K562 (cell line): ENCODE measurements around the gene PDE4A. TPM values are rescaled to one million over a fixed set of nuclear protein-coding genes. Genes with fewer than 3 reads are reported as not detected.

Experiments used
- CREB1 ChIP-seq, 2 experiments: sonication (generic) in 1 of 2; formaldehyde crosslinking in 1 of 2; IDR thresholded peaks; 2 replicates each; pipeline versions ENCODE4 v1.6.1 to v1.8.0; 2012 to 2022; ENCODE audit warnings: inconsistent platforms in 1 of 2, mild to moderate bottlenecking in 1 of 2, missing genetic modification reagents in 1 of 2, moderate library complexity in 1 of 2
- CREM ChIP-seq: IDR thresholded peaks from 2 replicates; pipeline ENCODE4 v1.6.1; 2014; ENCODE audit warnings: antibody characterized with exemption, low read depth
- CTCF ChIP-seq, 3 experiments: IDR thresholded peaks in 2 of 3; conservative IDR thresholded peaks in 1 of 3; 2 replicates each; pipeline ENCODE4 v1.5.1; 2011 to 2012; ENCODE audit warnings: low read length in 3 of 3, mild to moderate bottlenecking in 3 of 3, control low read depth in 2 of 3, improper control_type of control experiment in 1 of 3, inconsistent platforms in 1 of 3, low read depth in 1 of 3, mixed read lengths in 1 of 3, moderate library complexity in 1 of 3; ENCODE audit not compliant: insufficient read depth in 2 of 3
- JUN ChIP-seq, 2 experiments: sonication (generic) in 1 of 2; formaldehyde crosslinking in 1 of 2; IDR thresholded peaks; 2 replicates each; pipeline versions ENCODE4 v1.6.1 to v1.8.0; 2012 to 2022; ENCODE audit warnings: borderline replicate concordance in 2 of 2, mild to moderate bottlenecking in 2 of 2, improper control_type of control experiment in 1 of 2, low read depth in 1 of 2, low read length in 1 of 2, missing genetic modification reagents in 1 of 2
- JUND ChIP-seq, 2 experiments: IDR thresholded peaks; 2 replicates in 1 of 2; 3 replicates in 1 of 2; pipeline ENCODE4 v1.6.1; 2011; ENCODE audit warnings: borderline replicate concordance in 2 of 2, low read depth in 2 of 2, low read length in 2 of 2, improper control_type of control experiment in 1 of 2, missing biosample characterization in 1 of 2, missing genetic modification characterization in 1 of 2, missing genetic modification reagents in 1 of 2
- RAD21 ChIP-seq, 2 experiments: fragments of 250-450 bp in 1 of 2; fragments of 450-650 bp in 1 of 2; sonication (Bioruptor Pico) in 1 of 2; formaldehyde crosslinking in 1 of 2; IDR thresholded peaks in 1 of 2; conservative IDR thresholded peaks in 1 of 2; 2 replicates each; pipeline versions ENCODE4 v1.4.0 to v1.8.0; 2020 to 2022; ENCODE audit warnings: mild to moderate bottlenecking in 2 of 2, moderate library complexity in 1 of 2
- TRIM28 ChIP-seq: fragments of 450-650 bp; IDR thresholded peaks from 2 replicates; pipeline ENCODE4 v1.6.1; 2017
- ZNF146 ChIP-seq: IDR thresholded peaks from one replicate; pipeline ENCODE4 v1.6.1; 2018; ENCODE audit warnings: missing compliant biosample characterization; ENCODE audit not compliant: unreplicated experiment
- polyA plus RNA-seq, 8 experiments: library from polyadenylated mRNA; depleted of rRNA in 4 of 8; stranded (reverse) in 5 of 8; unstranded in 3 of 8; fragments of >200 nt; fragmentation: Nextera tagmentation in 2 of 8; fragmentation: Illumina TruSeq in 1 of 8; extraction: Ambion mirVana in 2 of 8; extraction: Trizol in 1 of 8; gene quantifications; 2 replicates each; pipeline versions ENCODE4 v1.2.1 to v1.2.3, GENCODE V29; 2011 to 2014; ENCODE audit warnings: inconsistent platforms in 1 of 8, missing spikeins in 1 of 8
- total RNA-seq, 7 experiments: library from RNA; depleted of rRNA in 6 of 7; stranded (reverse); fragments of >200 nt in 6 of 7; fragmentation: Illumina TruSeq in 2 of 7; extraction: Trizol in 2 of 7; gene quantifications; 2 replicates each; pipeline versions ENCODE4 v1.2.1 to v1.2.3, GENCODE V29; 2011 to 2021; ENCODE audit warnings: low replicate concordance in 1 of 7
- TF ChIP-seq, protein P1 (sequence below): sonication (generic); formaldehyde crosslinking; IDR thresholded peaks from 2 replicates; pipeline ENCODE4 v1.8.1; 2023; ENCODE audit warnings: mild to moderate bottlenecking, missing genetic modification reagents, moderate library complexity
- TF ChIP-seq, protein P2 (sequence below): sonication (generic); formaldehyde crosslinking; IDR thresholded peaks from 2 replicates; pipeline ENCODE4 v1.9.0; 2022; ENCODE audit warnings: mild to moderate bottlenecking, missing genetic modification reagents

The PDE4A gene
- total and polyA plus RNA-seq, 9 of the 15 experiments (the other 6 are each of a cell fraction or from before 2014, with no cell fraction given): 0.66 to 26.9 (median 4.6) TPM

GRCh38 chr19:10505583-10506229, 85.4 kb downstream of the PDE4A start (continued):
- TF ChIP-seq CTCF (IDR thresholded peaks at IDR 0.05 in 2 of 3, conservative IDR thresholded peaks at IDR 0.05 in 1 of 3; ENCODE audit: insufficient read depth in 2 of 3, low read depth in 1 of 3, low read length in 3 of 3) (peak; percentile 82 to 90 (median 85)), TRIM28 (no peak), CREB1 (IDR thresholded peaks at IDR 0.05) (no peak), CREB1 (CRISPR knock-in tag; IDR thresholded peaks at IDR 0.05) (peak; percentile 49; the same call in 1 of the 2 replicates), ZNF146 (CRISPR knock-in tag) (peak; percentile 80), RAD21 (CRISPR knock-in tag; conservative IDR thresholded peaks at IDR 0.05 in 1 of 2, IDR thresholded peaks at IDR 0.05 in 1 of 2) (peak in 1 of 2 experiments; percentile 49; a peak in 2 of 4 replicates), JUND (IDR thresholded peaks at IDR 0.05; ENCODE audit: borderline replicate concordance, low read depth, low read length) (no peak), JUND (tag; IDR thresholded peaks at IDR 0.05; ENCODE audit: borderline replicate concordance, low read depth, low read length) (0 out of 3 replicates have a peak, but pooled peaks have one; percentile 8), JUN (IDR thresholded peaks at IDR 0.05; ENCODE audit: borderline replicate concordance, low read depth, low read length) (0 out of 2 replicates have a peak, but pooled peaks have one; percentile 19), JUN (CRISPR knock-in tag; IDR thresholded peaks at IDR 0.05; ENCODE audit: borderline replicate concordance) (no peak), CREM (peak; percentile 67)
- TF ChIP-seq, protein P1, sequence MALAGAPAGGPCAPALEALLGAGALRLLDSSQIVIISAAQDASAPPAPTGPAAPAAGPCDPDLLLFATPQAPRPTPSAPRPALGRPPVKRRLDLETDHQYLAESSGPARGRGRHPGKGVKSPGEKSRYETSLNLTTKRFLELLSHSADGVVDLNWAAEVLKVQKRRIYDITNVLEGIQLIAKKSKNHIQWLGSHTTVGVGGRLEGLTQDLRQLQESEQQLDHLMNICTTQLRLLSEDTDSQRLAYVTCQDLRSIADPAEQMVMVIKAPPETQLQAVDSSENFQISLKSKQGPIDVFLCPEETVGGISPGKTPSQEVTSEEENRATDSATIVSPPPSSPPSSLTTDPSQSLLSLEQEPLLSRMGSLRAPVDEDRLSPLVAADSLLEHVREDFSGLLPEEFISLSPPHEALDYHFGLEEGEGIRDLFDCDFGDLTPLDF: 0 out of 2 replicates have a peak, but pooled peaks have one; percentile 32
- TF ChIP-seq, protein P2, sequence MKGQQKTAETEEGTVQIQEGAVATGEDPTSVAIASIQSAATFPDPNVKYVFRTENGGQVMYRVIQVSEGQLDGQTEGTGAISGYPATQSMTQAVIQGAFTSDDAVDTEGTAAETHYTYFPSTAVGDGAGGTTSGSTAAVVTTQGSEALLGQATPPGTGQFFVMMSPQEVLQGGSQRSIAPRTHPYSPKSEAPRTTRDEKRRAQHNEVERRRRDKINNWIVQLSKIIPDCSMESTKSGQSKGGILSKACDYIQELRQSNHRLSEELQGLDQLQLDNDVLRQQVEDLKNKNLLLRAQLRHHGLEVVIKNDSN: peak; percentile 73
